ENCODE measurements around the gene WDR91.

- TF ChIP-seq CTCF (conservative IDR thresholded peaks at IDR 0.05 in 1 of 2, IDR thresholded peaks at IDR 0.05 in 1 of 2; ENCODE audit: low read depth in 1 of 2, low read length in 2 of 2) (no peak), EZH2 (IDR thresholded peaks at IDR 0.05; ENCODE audit: low read length, missing control alignments) (no peak)
Observed at GRCh38 chr7:135181261-135181928, 29.9 kb downstream of the WDR91 start.
